Bronchial epithelial cell (primary cell): ENCODE data around the gene PRR16. TPM values are rescaled to one million over a fixed set of nuclear protein-coding genes. Genes with fewer than 3 reads are reported as not detected.

Source experiments
- DNase-seq: peaks from one replicate; pipeline ENCODE4 v3.0.0-alpha.2; 2010; ENCODE audit warnings: low read depth
- FAIRE-seq: peaks from 2 replicates; lab custom pipeline; 2011; peaks lifted over from hg19 to GRCh38; lab: Jason Lieb, UNC
- H3K27me3 ChIP-seq: 2 replicates; pipeline ENCODE4 v1.5.1; 2011; ENCODE audit warnings: low read length; ENCODE audit not compliant: control insufficient read depth, insufficient read depth
- H3K36me3 ChIP-seq: 2 replicates; pipeline ENCODE4 v1.5.1; 2011; ENCODE audit warnings: low read length; ENCODE audit not compliant: control insufficient read depth, insufficient read depth
- H3K4me3 ChIP-seq: 2 replicates; pipeline ENCODE4 v1.5.1; 2011; ENCODE audit warnings: mild to moderate bottlenecking, low read depth, low read length, control low read depth
- total RNA-seq: library from RNA; depleted of rRNA; stranded (reverse); fragments of >200 nt; gene quantifications from 2 replicates; pipeline ENCODE4 v1.2.1, GENCODE V29; 2014
- TF ChIP-seq, protein P1 (sequence below): IDR thresholded peaks from 2 replicates; pipeline ENCODE4 v1.5.1; 2011; ENCODE audit warnings: mild to moderate bottlenecking, moderate library complexity, low read length, control low read depth, inconsistent platforms; ENCODE audit not compliant: insufficient read depth, severe bottlenecking

Gene PRR16
- total RNA-seq, 1 donor from 2014 or later, result 0.53 TPM

- FAIRE-seq (no peak), DNase-seq (no peak)
- no peak overlapping the region for H3K4me3 ChIP-seq
- no peaks in the 10 kb centered on the region for H3K36me3 ChIP-seq
- TF ChIP-seq, protein P1, sequence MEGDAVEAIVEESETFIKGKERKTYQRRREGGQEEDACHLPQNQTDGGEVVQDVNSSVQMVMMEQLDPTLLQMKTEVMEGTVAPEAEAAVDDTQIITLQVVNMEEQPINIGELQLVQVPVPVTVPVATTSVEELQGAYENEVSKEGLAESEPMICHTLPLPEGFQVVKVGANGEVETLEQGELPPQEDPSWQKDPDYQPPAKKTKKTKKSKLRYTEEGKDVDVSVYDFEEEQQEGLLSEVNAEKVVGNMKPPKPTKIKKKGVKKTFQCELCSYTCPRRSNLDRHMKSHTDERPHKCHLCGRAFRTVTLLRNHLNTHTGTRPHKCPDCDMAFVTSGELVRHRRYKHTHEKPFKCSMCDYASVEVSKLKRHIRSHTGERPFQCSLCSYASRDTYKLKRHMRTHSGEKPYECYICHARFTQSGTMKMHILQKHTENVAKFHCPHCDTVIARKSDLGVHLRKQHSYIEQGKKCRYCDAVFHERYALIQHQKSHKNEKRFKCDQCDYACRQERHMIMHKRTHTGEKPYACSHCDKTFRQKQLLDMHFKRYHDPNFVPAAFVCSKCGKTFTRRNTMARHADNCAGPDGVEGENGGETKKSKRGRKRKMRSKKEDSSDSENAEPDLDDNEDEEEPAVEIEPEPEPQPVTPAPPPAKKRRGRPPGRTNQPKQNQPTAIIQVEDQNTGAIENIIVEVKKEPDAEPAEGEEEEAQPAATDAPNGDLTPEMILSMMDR, result no peak
- no peaks in the 10 kb centered on the region for H3K27me3 ChIP-seq
Observed at GRCh38 chr5:120528609-120529008, 64.5 kb downstream of the PRR16 start.

DNA sequence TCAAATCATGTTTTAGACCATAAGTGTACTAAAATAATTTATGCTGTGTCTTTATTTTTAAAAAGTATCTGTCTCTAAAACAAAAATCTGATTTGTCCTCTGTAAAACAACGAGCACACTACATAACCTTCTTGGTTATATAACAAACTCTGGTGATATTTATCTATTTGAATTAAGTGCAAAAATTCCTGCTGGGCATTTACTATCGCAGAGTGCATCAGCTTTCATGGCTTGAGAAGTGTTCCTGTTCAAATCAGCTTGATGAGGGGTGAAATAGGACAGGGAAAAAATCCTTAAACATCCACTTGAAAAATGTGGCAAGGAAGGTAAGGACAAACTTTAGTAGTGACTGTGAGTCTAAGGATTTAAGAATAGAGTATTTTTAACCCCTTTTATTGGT, 65.3 kb downstream of the PRR16 start:
- TF ChIP-seq, protein P1, result no peak
- DNase-seq (no peak), FAIRE-seq (no peak)
- no peak overlapping the region for H3K4me3 ChIP-seq
- H3K27me3 ChIP-seq, result no peaks in the 10 kb centered on the region
- no peaks in the 10 kb centered on the region for H3K36me3 ChIP-seq

DNA sequence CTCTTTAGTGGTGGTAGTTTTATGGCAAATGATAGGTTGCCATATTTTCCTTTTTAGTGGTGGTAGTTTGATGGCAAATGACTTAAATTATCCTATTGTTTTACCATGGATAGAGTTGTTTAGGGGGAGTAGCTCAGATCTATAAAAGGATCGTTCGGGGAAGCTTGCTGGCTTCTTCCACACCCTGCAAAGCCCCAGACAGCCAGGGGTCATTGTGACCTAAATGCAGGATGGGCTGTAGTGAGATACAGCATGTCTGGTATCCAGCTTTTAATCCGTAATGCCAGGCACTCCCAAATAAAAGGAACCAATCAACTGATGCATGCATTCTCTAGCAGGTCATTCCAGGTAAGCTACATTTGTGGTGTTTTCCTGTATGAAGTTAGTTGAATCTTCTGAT, 67.1 kb downstream of the PRR16 start:
- Histone ChIP-seq H3K27me3 (no peaks in the 10 kb centered on the region), H3K36me3 (no peaks in the 10 kb centered on the region), H3K4me3 (no peak overlapping the region)
- no peak for DNase-seq
- TF ChIP-seq, protein P1, result no peak
- no peak for FAIRE-seq

DNA sequence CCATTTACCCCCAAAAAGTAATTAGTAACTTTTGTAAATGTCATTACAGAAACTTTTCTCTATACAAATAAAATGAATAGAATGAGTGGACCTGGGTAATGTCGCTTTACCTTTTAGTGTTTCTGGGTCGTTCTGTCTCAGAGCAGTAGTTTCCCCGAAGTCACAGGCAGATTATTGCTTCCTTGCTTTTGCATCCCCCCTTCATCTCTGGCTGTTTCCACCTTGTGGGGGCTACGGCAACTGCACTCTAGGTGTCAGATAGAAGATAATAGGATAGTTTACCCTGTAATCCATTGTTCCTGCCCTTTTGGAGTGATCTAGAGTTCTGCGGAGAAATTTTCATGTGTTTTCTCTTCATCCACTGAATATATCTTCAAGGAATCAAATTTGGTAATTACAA, 68.7 kb downstream of the PRR16 start:
- DNase-seq, result no peak
- no peaks in the 10 kb centered on the region for H3K36me3 ChIP-seq
- H3K4me3 ChIP-seq, result no peak overlapping the region
- FAIRE-seq, result no peak
- no peaks in the 10 kb centered on the region for H3K27me3 ChIP-seq
- TF ChIP-seq, protein P1, result no peak

GRCh38 chr5:120533581-120533980, 69.5 kb downstream of the PRR16 start:
- FAIRE-seq (no peak), DNase-seq (no peak)
- TF ChIP-seq, protein P1, result no peak
- Histone ChIP-seq H3K4me3 (no peak overlapping the region), H3K36me3 (no peaks in the 10 kb centered on the region), H3K27me3 (no peaks in the 10 kb centered on the region)

GRCh38 chr5:120535900-120536299, 71.8 kb downstream of the PRR16 start:
- DNase-seq (no peak), FAIRE-seq (no peak)
- TF ChIP-seq, protein P1, result no peak
- no peaks in the 10 kb centered on the region for H3K36me3 ChIP-seq
- no peaks in the 10 kb centered on the region for H3K27me3 ChIP-seq
- no peak overlapping the region for H3K4me3 ChIP-seq
